Measurements from ENCODE around the gene RRM2.
"Not testable (repeated sequence)": the region's sequence is repeated elsewhere in the genome, so short reads cannot be mapped to it uniquely, and the experiment has no call there.

The RRM2 gene

DNA sequence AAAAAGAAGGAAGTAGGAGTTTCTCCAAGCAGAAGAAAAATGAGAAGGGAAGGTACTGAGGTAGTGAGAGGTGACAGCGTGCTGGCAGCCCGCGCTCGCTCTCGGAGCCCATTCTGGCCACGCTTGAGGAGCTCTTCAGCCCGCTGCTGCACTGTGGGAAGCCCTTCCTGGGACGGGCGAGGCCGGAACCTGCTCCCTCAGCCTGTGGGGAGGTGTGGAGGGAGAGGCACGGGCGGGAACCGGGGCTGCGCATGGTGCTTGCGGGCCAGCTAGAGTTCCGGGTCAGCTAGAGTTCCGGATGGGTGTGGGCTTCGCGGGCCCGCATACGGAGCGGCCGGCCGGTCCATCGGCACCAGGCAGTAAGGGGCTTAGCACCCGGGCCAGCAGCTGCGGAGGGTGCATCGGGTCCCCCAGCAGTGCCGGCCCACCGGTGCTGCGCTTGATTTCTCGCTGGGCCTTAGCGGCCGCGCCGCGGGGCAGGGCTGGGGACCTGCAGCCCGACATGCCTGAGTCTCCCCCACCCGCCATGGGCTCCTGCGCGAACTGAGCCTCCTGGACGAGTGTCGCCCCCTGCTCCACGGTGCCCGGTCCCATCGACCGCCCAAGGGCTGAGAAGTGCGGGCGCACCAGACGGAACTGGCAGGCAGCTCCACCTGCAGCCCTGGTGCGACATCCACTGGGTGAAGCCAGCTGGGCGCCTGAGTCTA, 31.2 kb upstream of the RRM2 start:
- no peak for DNase-seq (ENCODE audit: low spot score)

DNA sequence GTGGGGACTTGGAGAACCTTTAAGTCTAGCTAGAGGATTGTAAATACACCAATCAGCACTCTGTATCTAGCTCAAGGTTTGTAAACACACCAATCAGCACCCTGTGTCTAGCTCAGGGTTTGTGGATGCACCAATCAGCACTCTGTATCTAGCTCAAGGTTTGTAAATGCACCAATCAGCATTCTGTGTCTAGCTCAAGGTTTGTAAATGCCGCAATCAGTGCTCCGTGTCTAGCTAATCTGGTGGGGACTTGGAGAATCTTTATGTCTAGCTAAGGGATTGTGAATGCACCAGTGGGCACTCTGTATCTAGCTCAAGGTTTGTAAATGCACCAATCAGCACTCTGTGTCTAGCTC, 30.7 kb upstream of the RRM2 start:
- not testable (repeated sequence) for DNase-seq (ENCODE audit: low spot score)

DNA sequence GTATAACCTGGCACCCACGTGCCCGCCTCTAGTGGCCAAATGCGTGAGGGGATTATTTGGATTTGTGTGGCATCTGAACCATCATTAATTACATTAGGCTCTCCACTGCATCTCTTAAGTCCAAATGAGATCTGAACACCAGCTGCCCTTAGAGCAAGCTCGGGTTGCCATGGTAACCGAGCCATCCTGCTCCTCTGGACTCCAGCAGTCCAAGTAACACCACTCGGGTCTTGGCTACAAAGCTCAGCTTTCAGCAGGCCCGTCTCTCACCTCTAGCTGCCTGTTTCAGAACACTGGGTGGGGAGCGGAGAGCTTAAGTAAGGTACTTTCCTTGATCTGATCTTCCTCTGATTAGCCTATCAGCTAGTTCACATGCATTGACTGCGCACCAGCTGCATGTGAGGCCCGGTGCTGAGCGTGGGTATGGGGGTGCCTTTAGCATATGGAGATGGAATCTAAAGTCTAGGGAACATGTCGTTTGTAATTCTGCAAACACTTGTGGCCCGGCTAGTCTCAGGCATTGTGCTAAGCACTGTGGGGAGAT, 28.2 kb upstream of the RRM2 start:
- DNase-seq (ENCODE audit: low spot score) = peak; percentile 66

- no peak for DNase-seq (ENCODE audit: low spot score)
These were observed 27.4 kb upstream of the RRM2 start for GRCh38 chr2:10095175-10095574.

GRCh38 chr2:10096641-10097040, 25.9 kb upstream of the RRM2 start:
- DNase-seq (ENCODE audit: low spot score) = no peak

GRCh38 chr2:10097352-10098148, 25.0 kb upstream of the RRM2 start:
- peak; percentile 82 for DNase-seq (ENCODE audit: low spot score)

GRCh38 chr2:10101491-10101890, 21.0 kb upstream of the RRM2 start:
- DNase-seq (ENCODE audit: low spot score) = no peak

DNA sequence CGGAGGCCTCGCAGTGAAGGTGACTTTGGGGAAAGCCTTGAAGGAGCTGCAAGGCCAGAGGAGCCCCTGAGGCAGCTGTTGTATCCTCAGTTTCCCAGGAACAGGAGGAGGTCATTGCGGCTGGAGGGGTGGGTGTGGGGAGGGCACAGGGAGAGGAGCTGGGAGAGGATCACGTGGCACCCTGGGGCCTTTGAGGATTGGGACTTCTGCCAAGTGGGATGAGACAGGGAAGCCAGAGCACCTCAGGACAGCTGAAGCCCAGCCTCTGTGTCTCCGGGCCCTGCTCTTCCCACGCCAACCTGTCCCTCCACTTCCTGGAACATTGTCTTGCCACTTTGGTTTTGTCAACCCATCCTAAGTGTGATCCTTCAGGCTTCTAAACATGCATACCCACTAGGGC, 19.4 kb upstream of the RRM2 start:
- no peak for DNase-seq (ENCODE audit: low spot score)

DNA sequence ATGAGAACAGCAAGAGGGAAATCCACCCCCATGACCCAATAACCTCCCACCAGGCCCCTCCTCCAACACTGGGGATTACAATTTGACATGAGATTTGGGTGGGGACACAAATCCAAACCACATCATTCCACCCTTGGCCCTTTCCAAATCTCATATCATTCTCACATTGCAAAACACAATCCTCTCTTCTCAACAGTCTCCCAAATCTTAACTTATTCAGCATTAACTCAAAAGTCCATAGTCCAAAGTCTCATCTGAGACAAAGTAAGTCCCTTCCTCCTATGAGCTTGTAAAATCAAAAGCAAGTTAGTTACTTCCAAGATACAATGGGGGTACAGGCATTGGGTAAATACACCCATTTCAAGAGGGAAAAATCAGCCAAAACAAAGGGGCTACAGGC, 17.6 kb upstream of the RRM2 start:
- not testable (repeated sequence) for DNase-seq (ENCODE audit: low spot score)

- DNase-seq (ENCODE audit: low spot score) = no peak
These were observed 13.2 kb upstream of the RRM2 start for GRCh38 chr2:10109311-10109710.

DNA sequence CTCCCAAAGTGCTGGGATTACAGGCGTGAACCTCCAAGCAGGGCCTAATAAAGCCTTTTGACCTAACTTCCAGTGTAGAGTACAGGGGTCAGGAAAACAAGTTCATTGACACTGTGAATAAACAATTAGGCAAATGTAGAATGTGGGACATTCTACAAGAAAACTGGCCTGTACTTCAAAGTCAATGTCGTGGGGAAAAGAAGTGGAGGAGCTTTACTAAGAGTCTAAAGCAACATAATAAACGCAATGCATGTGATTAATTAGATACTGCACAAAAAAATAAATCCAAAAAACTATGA, 3.6 kb upstream of the RRM2 start:
- no peak for DNase-seq (ENCODE audit: low spot score)

DNA sequence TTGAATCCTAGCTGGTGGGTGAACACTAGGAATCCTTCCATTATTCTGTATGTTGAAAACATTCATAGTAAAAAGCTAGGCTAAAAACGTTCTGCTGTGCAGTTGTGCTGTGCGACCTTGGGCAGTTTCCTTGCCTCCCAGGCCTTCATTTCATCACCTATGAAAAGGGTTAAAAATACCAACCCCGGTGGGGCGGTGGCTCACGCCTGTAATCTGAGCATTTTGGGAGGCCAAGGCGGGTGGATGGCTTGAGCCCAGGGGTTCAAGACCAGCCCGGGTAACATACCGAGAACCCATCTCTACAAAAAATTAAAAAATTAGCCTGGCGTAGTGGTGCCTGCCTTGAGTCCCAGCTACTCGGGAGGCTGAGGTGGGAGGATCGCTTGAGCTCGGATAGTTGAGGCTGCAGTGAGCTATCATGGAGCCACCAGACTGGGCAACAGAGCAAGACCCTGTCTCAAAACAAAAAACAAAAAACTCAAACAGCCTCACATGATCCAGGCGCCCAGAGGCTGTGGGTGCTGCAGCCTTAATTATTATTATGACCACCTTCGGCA, 2.9 kb upstream of the RRM2 start:
- no peak for DNase-seq (ENCODE audit: low spot score)

GRCh38 chr2:10120158-10120876, 2.2 kb upstream of the RRM2 start:
- DNase-seq (ENCODE audit: low spot score) = peak; percentile 97

- DNase-seq (ENCODE audit: low spot score) = no peak
These were observed 1.5 kb upstream of the RRM2 start for GRCh38 chr2:10120877-10121574.

DNA sequence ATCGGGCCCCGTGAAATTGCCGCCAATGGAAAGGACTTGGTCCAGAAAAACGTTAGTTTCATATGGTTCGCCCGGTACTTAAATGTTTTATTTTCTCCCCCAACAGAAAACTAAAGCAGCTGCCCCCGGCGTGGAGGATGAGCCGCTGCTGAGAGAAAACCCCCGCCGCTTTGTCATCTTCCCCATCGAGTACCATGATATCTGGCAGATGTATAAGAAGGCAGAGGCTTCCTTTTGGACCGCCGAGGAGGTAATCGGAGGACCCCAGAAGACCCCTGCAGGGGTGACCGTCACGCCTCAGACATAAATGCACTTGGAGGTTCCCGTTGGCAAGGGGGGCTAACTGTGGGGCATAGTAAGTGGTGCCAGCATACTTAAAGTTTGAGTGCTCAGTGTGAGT, 742 bp downstream of the RRM2 start:
- no peak for DNase-seq (ENCODE audit: low spot score)

DNA sequence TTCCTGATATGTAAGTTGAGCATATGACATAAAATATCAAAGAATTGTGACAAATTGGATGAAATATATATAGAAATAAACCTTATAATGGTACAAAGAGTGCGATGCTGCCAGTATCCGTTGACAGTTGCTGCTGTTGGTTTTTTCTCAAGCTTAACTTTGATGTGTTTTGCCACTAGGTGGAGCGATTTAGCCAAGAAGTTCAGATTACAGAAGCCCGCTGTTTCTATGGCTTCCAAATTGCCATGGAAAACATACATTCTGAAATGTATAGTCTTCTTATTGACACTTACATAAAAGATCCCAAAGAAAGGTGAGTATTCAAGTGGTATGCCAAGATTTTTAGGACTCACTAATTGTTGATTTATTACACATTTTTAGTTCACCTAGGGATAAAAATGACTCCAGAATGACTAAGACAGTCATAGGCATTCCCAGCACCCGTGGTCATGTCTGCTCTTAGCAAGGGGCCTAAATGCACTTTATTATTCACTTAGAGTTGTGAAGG, 2.1 kb downstream of the RRM2 start:
- no peak for DNase-seq (ENCODE audit: low spot score)

DNA sequence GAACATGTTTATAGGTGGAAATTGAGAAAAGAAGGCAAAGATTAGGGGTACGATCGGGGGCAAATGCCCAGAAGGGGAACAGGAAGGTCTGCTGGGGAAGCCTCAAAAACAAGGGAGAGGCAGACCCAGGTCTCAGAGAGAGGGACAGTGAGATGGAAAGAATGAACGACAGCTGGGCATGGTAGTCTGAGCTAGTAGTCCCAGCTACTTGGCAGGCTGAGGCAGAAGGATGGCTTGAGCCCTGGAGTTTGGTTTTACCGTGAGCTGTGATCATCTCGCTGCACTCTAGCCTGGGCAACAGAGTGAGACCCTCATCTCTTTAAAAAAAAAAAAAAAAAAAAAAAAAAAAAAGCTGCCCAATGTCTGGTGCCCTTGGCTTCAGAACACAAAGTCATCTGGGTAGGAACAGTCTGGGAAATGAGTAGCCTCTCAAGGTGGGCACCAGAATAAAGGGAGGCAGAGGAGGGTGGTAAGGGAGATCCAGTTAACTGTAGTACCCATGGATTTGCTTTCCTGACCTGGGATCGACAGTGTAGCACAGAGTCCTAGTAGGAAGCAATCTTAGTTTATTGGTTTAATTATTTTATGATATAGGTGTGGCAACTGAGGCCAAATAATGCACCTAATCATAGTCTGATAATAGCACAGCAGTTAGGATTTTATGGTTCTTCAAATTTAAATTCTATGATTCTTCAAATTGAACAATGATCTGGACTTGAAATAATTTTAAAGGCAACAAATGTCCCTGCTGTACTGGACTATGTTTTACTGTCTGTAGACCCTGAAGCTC, 3.5 kb downstream of the RRM2 start:
- no peak for DNase-seq (ENCODE audit: low spot score)

- DNase-seq (ENCODE audit: low spot score) = no peak
These were observed 4.1 kb downstream of the RRM2 start for GRCh38 chr2:10126632-10127026.

DNA sequence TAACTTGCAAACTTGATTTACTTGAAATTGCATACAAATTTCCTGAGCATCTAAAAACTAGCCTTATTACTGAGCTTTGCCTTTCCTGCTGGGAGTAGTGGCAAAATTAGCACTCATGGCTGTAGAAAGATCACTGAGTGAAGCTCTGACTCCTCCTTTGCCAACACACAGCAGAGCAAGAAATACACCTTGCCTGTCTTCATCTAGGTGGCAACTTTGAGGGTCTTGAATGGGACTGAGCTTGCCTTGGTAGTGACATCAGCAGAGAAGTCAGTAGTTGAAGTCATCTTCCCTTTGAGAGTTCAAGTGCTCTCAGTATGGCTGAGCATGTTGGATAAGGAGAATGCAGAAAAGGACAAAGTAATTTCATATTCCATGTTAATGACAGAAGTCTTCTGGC, 5.9 kb downstream of the RRM2 start:
- DNase-seq (ENCODE audit: low spot score) = no peak

DNA sequence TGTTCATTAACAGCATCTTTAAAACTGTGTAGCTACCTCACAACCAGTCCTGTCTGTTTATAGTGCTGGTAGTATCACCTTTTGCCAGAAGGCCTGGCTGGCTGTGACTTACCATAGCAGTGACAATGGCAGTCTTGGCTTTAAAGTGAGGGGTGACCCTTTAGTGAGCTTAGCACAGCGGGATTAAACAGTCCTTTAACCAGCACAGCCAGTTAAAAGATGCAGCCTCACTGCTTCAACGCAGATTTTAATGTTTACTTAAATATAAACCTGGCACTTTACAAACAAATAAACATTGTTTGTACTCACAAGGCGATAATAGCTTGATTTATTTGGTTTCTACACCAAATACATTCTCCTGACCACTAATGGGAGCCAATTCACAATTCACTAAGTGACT, 7.0 kb downstream of the RRM2 start:
- DNase-seq (ENCODE audit: low spot score) = no peak

GRCh38 chr2:10132043-10132575, 9.6 kb downstream of the RRM2 start:
- DNase-seq (ENCODE audit: low spot score) = no peak

All from ecto neural progenitor cell (in vitro differentiated cells).